H9 (cell line): ENCODE measurements around the gene ARL16. TPM values are rescaled to one million over a fixed set of nuclear protein-coding genes. Genes with fewer than 3 reads are reported as not detected.

Experiments used
- DNase-seq: peaks from one replicate; pipeline ENCODE4 v3.0.0-alpha.2; 2017
- H2AFZ ChIP-seq: one replicate; pipeline ENCODE4 v1.6.1; 2013; ENCODE audit warnings: mild to moderate bottlenecking, low read length, control low read depth, moderate library complexity
- H2AK5ac ChIP-seq: 2 replicates; pipeline ENCODE4 v1.6.1; 2013; ENCODE audit warnings: low read length, control low read depth, mixed read lengths; ENCODE audit not compliant: insufficient read length
- H2BK120ac ChIP-seq: one replicate; pipeline ENCODE4 v1.6.1; 2013; ENCODE audit warnings: low read depth, mild to moderate bottlenecking, low read length, control low read depth, inconsistent platforms; ENCODE audit not compliant: poor library complexity, severe bottlenecking
- H2BK12ac ChIP-seq: 2 replicates; pipeline ENCODE4 v1.6.1; 2013; ENCODE audit warnings: low read length, control low read depth, mixed read lengths, low read depth; ENCODE audit not compliant: insufficient read length
- H2BK15ac ChIP-seq: 2 replicates; pipeline ENCODE4 v1.6.1; 2013; ENCODE audit warnings: low read depth, low read length, control low read depth
- H2BK20ac ChIP-seq: one replicate; pipeline ENCODE4 v1.6.1; 2013; ENCODE audit warnings: low read depth, mild to moderate bottlenecking, low read length, control low read depth, inconsistent platforms; ENCODE audit not compliant: poor library complexity, severe bottlenecking
- H2BK5ac ChIP-seq: 2 replicates; pipeline ENCODE4 v1.6.1; 2013; ENCODE audit warnings: low read length, control low read depth, mixed read lengths; ENCODE audit not compliant: insufficient read length
- H3K14ac ChIP-seq: 2 replicates; pipeline ENCODE4 v1.6.1; 2013; ENCODE audit warnings: low read length, control low read depth; ENCODE audit not compliant: insufficient read depth
- H3K18ac ChIP-seq: 2 replicates; pipeline ENCODE4 v1.6.1; 2013; ENCODE audit warnings: low read depth, mild to moderate bottlenecking, mixed read lengths, low read length, control low read depth; ENCODE audit not compliant: insufficient read length
- H3K23ac ChIP-seq: 2 replicates; pipeline ENCODE4 v1.6.1; 2013; ENCODE audit warnings: low read length, control low read depth, mixed read lengths, low read depth; ENCODE audit not compliant: insufficient read length
- H3K23me2 ChIP-seq: 2 replicates; pipeline ENCODE4 v1.6.1; 2013; ENCODE audit warnings: low read depth, mild to moderate bottlenecking, mixed read lengths, low read length, control low read depth; ENCODE audit not compliant: insufficient read length, poor library complexity, severe bottlenecking
- H3K27ac ChIP-seq: 2 replicates; pipeline ENCODE4 v1.5.1; 2013; ENCODE audit warnings: low read length, control low read depth, mixed read lengths, low read depth; ENCODE audit not compliant: insufficient read length
- H3K27me3 ChIP-seq: 2 replicates; pipeline ENCODE4 v1.6.1; 2013; ENCODE audit warnings: low read length, control low read depth, inconsistent platforms; ENCODE audit not compliant: insufficient read depth
- H3K4ac ChIP-seq: 2 replicates; pipeline ENCODE4 v1.6.1; 2013; ENCODE audit warnings: low read depth, mild to moderate bottlenecking, control low read depth, inconsistent platforms, low read length, moderate library complexity
- H3K4me1 ChIP-seq: 2 replicates; pipeline ENCODE4 v1.6.1; 2013; ENCODE audit warnings: low read length, control low read depth, inconsistent platforms; ENCODE audit not compliant: insufficient read depth
- H3K4me2 ChIP-seq: 2 replicates; pipeline ENCODE4 v1.6.1; 2013; ENCODE audit warnings: low read length, control low read depth, mixed read lengths; ENCODE audit not compliant: insufficient read length, insufficient read depth
- H3K56ac ChIP-seq: 2 replicates; pipeline ENCODE4 v1.6.1; 2013; ENCODE audit warnings: low read depth, mild to moderate bottlenecking, mixed read lengths, low read length, control low read depth; ENCODE audit not compliant: insufficient read length
- H3K79me1 ChIP-seq: 2 replicates; pipeline ENCODE4 v1.6.1; 2013; ENCODE audit warnings: low read depth, mild to moderate bottlenecking, moderate library complexity, low read length, control low read depth, inconsistent platforms; ENCODE audit not compliant: insufficient read depth, poor library complexity, severe bottlenecking
- H3K79me2 ChIP-seq: 2 replicates; pipeline ENCODE4 v1.6.1; 2013; ENCODE audit warnings: low read length, control low read depth, inconsistent platforms; ENCODE audit not compliant: insufficient read depth
- H3K9ac ChIP-seq: 2 replicates; pipeline ENCODE4 v1.6.1; 2013; ENCODE audit warnings: low read length, control low read depth, mixed read lengths; ENCODE audit not compliant: insufficient read length; ENCODE audit errors: extremely low read depth
- H3K9me3 ChIP-seq: one replicate; pipeline ENCODE4 v1.6.1; 2013; ENCODE audit warnings: low read depth, low read length, inconsistent platforms; ENCODE audit not compliant: control insufficient read depth
- H3T11ph ChIP-seq: one replicate; pipeline ENCODE4 v1.6.1; 2013; ENCODE audit warnings: mild to moderate bottlenecking, low read length, control low read depth, inconsistent platforms
- H4K20me1 ChIP-seq: one replicate; pipeline ENCODE4 v1.6.1; 2013; ENCODE audit not compliant: control insufficient read depth, insufficient read length, insufficient read depth
- H4K5ac ChIP-seq: 2 replicates; pipeline ENCODE4 v1.6.1; 2013; ENCODE audit warnings: low read depth, mild to moderate bottlenecking, mixed read lengths, low read length, control low read depth; ENCODE audit not compliant: insufficient read length
- H4K8ac ChIP-seq: replicated peaks from 2 replicates; pipeline ENCODE4 v1.6.1; 2013; ENCODE audit warnings: low read length, control low read depth, mixed read lengths, low read depth; ENCODE audit not compliant: insufficient read length
- H4K91ac ChIP-seq: 2 replicates; pipeline ENCODE4 v1.6.1; 2013; ENCODE audit warnings: low read depth, mild to moderate bottlenecking, moderate library complexity, mixed read lengths, low read length, control low read depth; ENCODE audit not compliant: insufficient read length
- H3K27ac Mint-ChIP-seq, 3 experiments: 2 replicates in 2 of 3; 3 replicates in 1 of 3; pipeline ENCODE4 v1.8.0; 2020 to 2021; ENCODE audit warnings: mixed read lengths in 3 of 3, mild to moderate bottlenecking in 1 of 3, moderate library complexity in 1 of 3
- H3K27me3 Mint-ChIP-seq: 2 replicates; pipeline ENCODE4 v1.8.0; 2021; ENCODE audit warnings: low read depth, mild to moderate bottlenecking, moderate library complexity, mixed read lengths
- H3K36me3 Mint-ChIP-seq, 3 experiments: 2 replicates in 2 of 3; 3 replicates in 1 of 3; pipeline ENCODE4 v1.8.0; 2020 to 2021; ENCODE audit warnings: low read depth in 3 of 3, mixed read lengths in 3 of 3; ENCODE audit not compliant: insufficient read depth in 1 of 3
- H3K4me1 Mint-ChIP-seq, 2 experiments: 2 replicates each; pipeline ENCODE4 v1.8.0; 2020; ENCODE audit warnings: mixed read lengths in 2 of 2
- H3K4me3 Mint-ChIP-seq, 2 experiments: 2 replicates in 1 of 2; 3 replicates in 1 of 2; pipeline ENCODE4 v1.8.0; 2020 to 2021; ENCODE audit warnings: mild to moderate bottlenecking in 2 of 2, mixed read lengths in 2 of 2, moderate library complexity in 1 of 2
- H3K9me3 Mint-ChIP-seq, 2 experiments: 2 replicates in 1 of 2; 3 replicates in 1 of 2; pipeline ENCODE4 v1.8.0; 2020; ENCODE audit warnings: mild to moderate bottlenecking in 2 of 2, mixed read lengths in 2 of 2, moderate library complexity in 1 of 2
- WGBS: extraction: QIAGEN DNeasy Blood & Tissue Kit; methylation state at CpG from one replicate; pipeline ENCODE4 v1.1.7; 2013; ENCODE audit warnings: missing lambda C conversion rate, low lambda C conversion rate, mixed read lengths; ENCODE audit not compliant: insufficient read length; ENCODE audit errors: extremely low coverage; 5-methylcytosine and 5-hydroxymethylcytosine counted together
- total RNA-seq: library from RNA; stranded (reverse); gene quantifications from 2 replicates; pipeline ENCODE4 v1.2.1, GENCODE V29; 2021
- TF ChIP-seq, protein P1 (sequence below): fragments of 200-600 bp; sonication (generic); conservative IDR thresholded peaks from 3 replicates; pipeline ENCODE4 v1.8.0; 2021; ENCODE audit warnings: antibody characterized with exemption, mild to moderate bottlenecking

The ARL16 gene
- total RNA-seq, 1 experiment from 2014 or later, result 58.6 TPM

- Histone ChIP-seq H3K9me3 (no peaks in the 10 kb centered on the region), H3K4me1 (no peaks in the 10 kb centered on the region), H3K14ac (no peak overlapping the region), H3K18ac (no peak overlapping the region), H4K8ac (no peak overlapping the region), H3K4ac (no peak overlapping the region), H3K79me1 (no peaks in the 10 kb centered on the region), H2BK120ac (no peak overlapping the region), H2BK5ac (no peak overlapping the region), H2BK15ac (no peak overlapping the region), H3K23me2 (no peaks in the 10 kb centered on the region), H2BK20ac (no peak overlapping the region), H4K91ac (no peak overlapping the region), H3K23ac (no peak overlapping the region), H4K5ac (no peak overlapping the region), H3K56ac (no peak overlapping the region), H3T11ph (no peak overlapping the region), H2AK5ac (no peak overlapping the region), H3K79me2 (no peaks in the 10 kb centered on the region), H2AFZ (no peak overlapping the region), H3K27me3 (no peaks in the 10 kb centered on the region), H3K9ac (no peak overlapping the region), H4K20me1 (no peaks in the 10 kb centered on the region), H3K4me2 (no peak overlapping the region), H3K27ac (no peak overlapping the region), H2BK12ac (no peak overlapping the region)
- WGBS, result no CpG with 5 or more reads among the region's 9 CpGs
- no peak for DNase-seq
- no peak overlapping the region for H3K27ac Mint-ChIP-seq
- H3K27me3 Mint-ChIP-seq, result peaks cover 4% of the 10 kb centered on the region
- peaks cover 8 to 14% of the 10 kb centered on the region in 2 experiments; a peak in 3 of 4 replicates for H3K4me1 Mint-ChIP-seq
- H3K4me3 Mint-ChIP-seq, result no peak overlapping the region
- no peaks in the 10 kb centered on the region for H3K9me3 Mint-ChIP-seq
- no peaks in the 10 kb centered on the region for H3K36me3 Mint-ChIP-seq
- TF ChIP-seq, protein P1, sequence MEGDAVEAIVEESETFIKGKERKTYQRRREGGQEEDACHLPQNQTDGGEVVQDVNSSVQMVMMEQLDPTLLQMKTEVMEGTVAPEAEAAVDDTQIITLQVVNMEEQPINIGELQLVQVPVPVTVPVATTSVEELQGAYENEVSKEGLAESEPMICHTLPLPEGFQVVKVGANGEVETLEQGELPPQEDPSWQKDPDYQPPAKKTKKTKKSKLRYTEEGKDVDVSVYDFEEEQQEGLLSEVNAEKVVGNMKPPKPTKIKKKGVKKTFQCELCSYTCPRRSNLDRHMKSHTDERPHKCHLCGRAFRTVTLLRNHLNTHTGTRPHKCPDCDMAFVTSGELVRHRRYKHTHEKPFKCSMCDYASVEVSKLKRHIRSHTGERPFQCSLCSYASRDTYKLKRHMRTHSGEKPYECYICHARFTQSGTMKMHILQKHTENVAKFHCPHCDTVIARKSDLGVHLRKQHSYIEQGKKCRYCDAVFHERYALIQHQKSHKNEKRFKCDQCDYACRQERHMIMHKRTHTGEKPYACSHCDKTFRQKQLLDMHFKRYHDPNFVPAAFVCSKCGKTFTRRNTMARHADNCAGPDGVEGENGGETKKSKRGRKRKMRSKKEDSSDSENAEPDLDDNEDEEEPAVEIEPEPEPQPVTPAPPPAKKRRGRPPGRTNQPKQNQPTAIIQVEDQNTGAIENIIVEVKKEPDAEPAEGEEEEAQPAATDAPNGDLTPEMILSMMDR, result no peak
Observed at GRCh38 chr17:81725439-81725838, 41.8 kb upstream of the ARL16 start.
